IMR-90 (cell line): ENCODE results near the gene COL18A1. TPM values are rescaled to one million over a fixed set of nuclear protein-coding genes. Genes with fewer than 3 reads are reported as not detected.

Source experiments
- ATAC-seq: fragments of 200-7000 bp; cut with Tn5 transposase; 2 replicates; pipeline ENCODE4 v1.9.1; 2020; ENCODE audit warnings: low read depth, mild to moderate bottlenecking, moderate library complexity
- BruUV-seq: library from RNA; stranded (reverse); fragments of 400-500 nt; replicated peaks from 2 replicates; lab custom pipeline; 2021; lab: Mats Ljungman, UMichigan
- CTCF ChIA-PET: fragments of 300-600 bp; formaldehyde crosslinking; extraction: SDS; loops from one replicate; lab custom pipeline; 2021; ENCODE audit warnings: antibody characterized with exemption; lab: Yijun Ruan, JAX
- POLR2A ChIA-PET: fragments of 300-600 bp; sonication (Branson Sonifier 250); formaldehyde crosslinking; loops from one replicate; lab custom pipeline; 2022; ENCODE audit warnings: antibody characterized with exemption; ENCODE audit not compliant: unreplicated experiment; lab: Charles Lee
- DNase-seq: peaks from one replicate; pipeline ENCODE4 v3.0.0; 2013
- H2AFZ ChIP-seq: replicated peaks from 2 replicates; pipeline ENCODE3; 2013; ENCODE audit warnings: low read length, mild to moderate bottlenecking; ENCODE audit not compliant: poor library complexity
- H2AK5ac ChIP-seq: 2 replicates; pipeline ENCODE4 v1.6.1; 2013; ENCODE audit warnings: low read depth, low read length, inconsistent platforms
- H2AK9ac ChIP-seq: replicated peaks from 2 replicates; pipeline ENCODE3; 2013; ENCODE audit warnings: mild to moderate bottlenecking, low read depth, low read length, moderate library complexity; ENCODE audit not compliant: poor library complexity
- H2BK120ac ChIP-seq: 2 replicates; pipeline ENCODE4 v1.6.1; 2013; ENCODE audit warnings: low read depth, low read length, inconsistent platforms
- H2BK15ac ChIP-seq: 3 replicates; pipeline ENCODE4 v1.6.1; 2013; ENCODE audit warnings: low read depth, low read length, inconsistent platforms
- H2BK20ac ChIP-seq: 2 replicates; pipeline ENCODE4 v1.6.1; 2013; ENCODE audit warnings: low read depth, mild to moderate bottlenecking, inconsistent platforms, low read length, moderate library complexity
- H2BK5ac ChIP-seq: 2 replicates; pipeline ENCODE4 v1.6.1; 2013; ENCODE audit warnings: mild to moderate bottlenecking, low read depth, low read length, inconsistent platforms; ENCODE audit not compliant: poor library complexity, severe bottlenecking
- H3K14ac ChIP-seq: replicated peaks from 2 replicates; pipeline ENCODE4 v1.6.1; 2013; ENCODE audit warnings: low read depth, low read length, inconsistent platforms
- H3K18ac ChIP-seq: 2 replicates; pipeline ENCODE4 v1.6.1; 2013; ENCODE audit warnings: low read depth, low read length, control low read depth
- H3K23ac ChIP-seq: 2 replicates; pipeline ENCODE4 v1.6.1; 2013; ENCODE audit warnings: low read depth, low read length, inconsistent platforms
- H3K27ac ChIP-seq: 2 replicates; pipeline ENCODE4 v1.5.1; 2013; ENCODE audit warnings: mild to moderate bottlenecking, control low read depth, low read length; ENCODE audit not compliant: insufficient read depth
- H3K27me3 ChIP-seq: 2 replicates; pipeline ENCODE4 v1.6.1; 2013; ENCODE audit warnings: low read length; ENCODE audit not compliant: control insufficient read depth, insufficient read depth
- H3K36me3 ChIP-seq: 2 replicates; pipeline ENCODE4 v1.6.1; 2013; ENCODE audit warnings: low read length, mixed read lengths; ENCODE audit not compliant: control insufficient read depth, insufficient read depth
- H3K4ac ChIP-seq: 2 replicates; pipeline ENCODE4 v1.6.1; 2013; ENCODE audit warnings: low read depth, low read length, inconsistent platforms
- H3K4me1 ChIP-seq: 2 replicates; pipeline ENCODE4 v1.6.1; 2013; ENCODE audit warnings: low read length, mixed read lengths; ENCODE audit not compliant: control insufficient read depth, insufficient read depth
- H3K4me2 ChIP-seq: 2 replicates; pipeline ENCODE4 v1.6.1; 2013; ENCODE audit warnings: low read depth, mild to moderate bottlenecking, control low read depth, low read length, moderate library complexity
- H3K4me3 ChIP-seq: 2 replicates; pipeline ENCODE4 v1.5.1; 2013; ENCODE audit warnings: low read depth, mild to moderate bottlenecking, control low read depth, low read length, moderate library complexity; ENCODE audit not compliant: insufficient read depth
- H3K56ac ChIP-seq: 2 replicates; pipeline ENCODE4 v1.6.1; 2013; ENCODE audit warnings: low read length, inconsistent platforms; ENCODE audit not compliant: insufficient read depth; ENCODE audit errors: extremely low read depth
- H3K79me1 ChIP-seq, 2 experiments: 2 replicates each; pipeline ENCODE4 v1.6.1; 2013; ENCODE audit warnings: low read length in 2 of 2, inconsistent platforms in 1 of 2, low read depth in 1 of 2
- H3K9ac ChIP-seq: 2 replicates; pipeline ENCODE4 v1.6.1; 2013; ENCODE audit warnings: low read depth, low read length, control low read depth
- H3K9me1 ChIP-seq: 2 replicates; pipeline ENCODE4 v1.6.1; 2013; ENCODE audit warnings: low read length, inconsistent platforms; ENCODE audit not compliant: insufficient read depth
- H3K9me3 ChIP-seq: 2 replicates; pipeline ENCODE4 v1.6.1; 2013; ENCODE audit warnings: low read length; ENCODE audit not compliant: control insufficient read depth, insufficient read depth
- H4K20me1 ChIP-seq: 2 replicates; pipeline ENCODE4 v1.6.1; 2013; ENCODE audit warnings: low read length, inconsistent platforms; ENCODE audit not compliant: insufficient read depth
- H4K5ac ChIP-seq: 2 replicates; pipeline ENCODE4 v1.6.1; 2013; ENCODE audit warnings: mild to moderate bottlenecking, low read depth, low read length, control low read depth
- H4K8ac ChIP-seq, 2 experiments: 2 replicates each; pipeline ENCODE4 v1.6.1; 2013; ENCODE audit warnings: low read depth in 2 of 2, low read length in 2 of 2, control low read depth in 1 of 2, inconsistent platforms in 1 of 2
- H4K91ac ChIP-seq: 2 replicates; pipeline ENCODE4 v1.6.1; 2013; ENCODE audit warnings: low read depth, low read length, inconsistent platforms; ENCODE audit not compliant: insufficient read depth
- BHLHE40 ChIP-seq: fragments of 150-350 bp; IDR thresholded peaks from 2 replicates; pipeline ENCODE4 v1.6.1; 2016; ENCODE audit warnings: mild to moderate bottlenecking, low read depth, low read length
- CEBPB ChIP-seq: IDR thresholded peaks from 2 replicates; pipeline ENCODE4 v1.6.1; 2012; ENCODE audit warnings: low read depth, low read length, improper control_type of control experiment
- FOS ChIP-seq: fragments of 150-350 bp; IDR thresholded peaks from 2 replicates; pipeline ENCODE4 v1.6.1; 2016; ENCODE audit warnings: low read depth, low read length
- MAFK ChIP-seq: IDR thresholded peaks from 2 replicates; pipeline ENCODE4 v1.6.1; 2012; ENCODE audit warnings: low read depth, low read length, improper control_type of control experiment
- MXI1 ChIP-seq: IDR thresholded peaks from 2 replicates; pipeline ENCODE4 v1.6.1; 2012; ENCODE audit warnings: low read depth, mild to moderate bottlenecking, low read length, moderate library complexity, borderline replicate concordance
- NFE2L2 ChIP-seq: fragments of 150-350 bp; IDR thresholded peaks from 2 replicates; pipeline ENCODE4 v1.6.1; 2016; ENCODE audit warnings: low read depth, mild to moderate bottlenecking, low read length
- RAD21 ChIP-seq: IDR thresholded peaks from 2 replicates; pipeline ENCODE4 v1.6.1; 2012; ENCODE audit warnings: low read length, improper control_type of control experiment
- SMC3 ChIP-seq: fragments of 150-350 bp; IDR thresholded peaks from 2 replicates; pipeline ENCODE4 v1.6.1; 2016; ENCODE audit warnings: low read depth, mild to moderate bottlenecking, antibody characterized with exemption, low read length, moderate library complexity
- WGBS, 2 experiments: methylation state at CpG; one replicate each; pipeline versions ENCODE4 v1.1.5 to v1.1.7; 2013; ENCODE audit warnings: missing lambda C conversion rate in 2 of 2; ENCODE audit not compliant: insufficient read length in 1 of 2; ENCODE audit errors: extremely low coverage in 2 of 2; 5-methylcytosine and 5-hydroxymethylcytosine counted together
- dilution Hi-C: fragments of 300-500 bp; cut with HindIII; formaldehyde crosslinking; loops from one replicate; pipeline ENCODE4 v1.14.3; 2018; ENCODE audit warnings: low sequenced_read_pairs; ENCODE audit not compliant: unreplicated experiment
- in situ Hi-C: fragments of 300-500 bp; cut with MboI; formaldehyde crosslinking; loops from 3 replicates; pipeline ENCODE4 v1.14.3; 2019; ENCODE audit warnings: low sequenced_read_pairs, inconsistent platforms, mixed read lengths
- intact Hi-C: fragments of 100-400 bp; cut with micrococcal nuclease; formaldehyde crosslinking; loops from 2 replicates; pipeline ENCODE4 v1.10.0; 2022
- polyA plus RNA-seq, 3 experiments: library from polyadenylated mRNA; depleted of rRNA; stranded (reverse); fragments of >200 nt; gene quantifications; 2 replicates each; pipeline ENCODE4 v1.2.3, GENCODE V29; 2012; ENCODE audit warnings: low replicate concordance in 1 of 3
- total RNA-seq: library from RNA; depleted of rRNA; stranded (reverse); fragments of >200 nt; gene quantifications from 2 replicates; pipeline ENCODE4 v1.2.3, GENCODE V29; 2012
- TF ChIP-seq, protein P1 (sequence below): fragments of 150-350 bp; IDR thresholded peaks from 2 replicates; pipeline ENCODE4 v1.6.1; 2017; ENCODE audit warnings: mild to moderate bottlenecking, antibody characterized with exemption, low read length, low read depth

Gene COL18A1
- total and polyA plus RNA-seq, 2 of the 4 experiments (the other 2 are of a cell fraction) = 4.3 to 46.7 TPM

- no peaks in the 10 kb centered on the region; the same call in 1 of the 2 replicates for H4K20me1 ChIP-seq
- H3K36me3 ChIP-seq = peaks cover 54% of the 10 kb centered on the region
- H4K91ac ChIP-seq = no peak overlapping the region
- H3K4me2 ChIP-seq = no peak overlapping the region
- TF ChIP-seq BHLHE40 (no peak), MXI1 (no peak), RAD21 (no peak), CEBPB (no peak), NFE2L2 (no peak), FOS (no peak), SMC3 (no peak), MAFK (no peak)
- TF ChIP-seq, protein P1, sequence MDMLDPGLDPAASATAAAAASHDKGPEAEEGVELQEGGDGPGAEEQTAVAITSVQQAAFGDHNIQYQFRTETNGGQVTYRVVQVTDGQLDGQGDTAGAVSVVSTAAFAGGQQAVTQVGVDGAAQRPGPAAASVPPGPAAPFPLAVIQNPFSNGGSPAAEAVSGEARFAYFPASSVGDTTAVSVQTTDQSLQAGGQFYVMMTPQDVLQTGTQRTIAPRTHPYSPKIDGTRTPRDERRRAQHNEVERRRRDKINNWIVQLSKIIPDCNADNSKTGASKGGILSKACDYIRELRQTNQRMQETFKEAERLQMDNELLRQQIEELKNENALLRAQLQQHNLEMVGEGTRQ = no peak
- no peaks in the 10 kb centered on the region for H3K9me3 ChIP-seq
- H3K79me1 ChIP-seq = peaks cover 0 to 4% of the 10 kb centered on the region in 2 experiments; a peak in 1 of 4 replicates
- H3K9ac ChIP-seq = no peak overlapping the region
- 89% methylated on average over 19 of the region's 36 CpGs; no CpG with 5 or more reads in 1 of the 2 experiments for WGBS, 2 experiments
- ChIA-PET CTCF (no interaction called here), POLR2A (no interaction called here)
- no peaks in the 10 kb centered on the region for H3K27me3 ChIP-seq
- no peak for DNase-seq
- ATAC-seq = no peak
- H3K14ac ChIP-seq = no peak overlapping the region
- no peak overlapping the region for H2AFZ ChIP-seq
- H2BK5ac ChIP-seq = no peak overlapping the region
- H3K4me1 ChIP-seq = no peaks in the 10 kb centered on the region
- H3K4me3 ChIP-seq = no peak overlapping the region
- no peak overlapping the region for H4K5ac ChIP-seq
- H3K18ac ChIP-seq = no peak overlapping the region
- no peak overlapping the region for H3K23ac ChIP-seq
- no peak overlapping the region for H3K4ac ChIP-seq
- no peak overlapping the region for H3K56ac ChIP-seq
- peaks cover 4% of the 10 kb centered on the region; the same call in 1 of the 2 replicates for H3K9me1 ChIP-seq
- H4K8ac ChIP-seq = no peak overlapping the region
- no peak overlapping the region for H2BK120ac ChIP-seq
- no peak overlapping the region for H2AK5ac ChIP-seq
- BruUV-seq = no TSS peak
- no peak overlapping the region for H2AK9ac ChIP-seq
- no peak overlapping the region for H3K27ac ChIP-seq
- no peak overlapping the region for H2BK20ac ChIP-seq
- in situ Hi-C loops = no loop called here
- dilution Hi-C loops = no loop called here
- intact Hi-C loops = no loop called here
- H2BK15ac ChIP-seq = no peak overlapping the region
Observed at GRCh38 chr21:45488931-45489721, 84.2 kb downstream of the COL18A1 start.
